HepG2 (cell line): ENCODE results near the gene CFAP61.

ENCODE experiments used
- BHLHE40 ChIP-seq: IDR thresholded peaks from 2 replicates; pipeline ENCODE4 v1.6.1; 2011; ENCODE audit warnings: low read length, improper control_type of control experiment
- CEBPB ChIP-seq: IDR thresholded peaks from 2 replicates; pipeline ENCODE4 v1.6.1; 2011; ENCODE audit warnings: low read depth, low read length, improper control_type of control experiment, borderline replicate concordance
- FOXP1 ChIP-seq, 2 experiments: fragments of 450-650 bp in 1 of 2; IDR thresholded peaks; 2 replicates each; pipeline ENCODE4 v1.6.1; 2017 to 2018; ENCODE audit warnings: antibody characterized with exemption in 1 of 2
- HMGXB4 ChIP-seq, 2 experiments: sonication (generic) in 1 of 2; formaldehyde crosslinking in 1 of 2; IDR thresholded peaks; 2 replicates each; pipeline versions ENCODE4 v1.4.0 to v1.6.1; 2018 to 2020; ENCODE audit warnings: missing genetic modification reagents in 2 of 2, borderline replicate concordance in 1 of 2, low read depth in 1 of 2, mild to moderate bottlenecking in 1 of 2, missing biosample characterization in 1 of 2
- NFKBIZ ChIP-seq: IDR thresholded peaks from 2 replicates; pipeline ENCODE4 v1.6.1; 2018; ENCODE audit warnings: missing genetic modification reagents, missing compliant biosample characterization
- PCBP2 ChIP-seq: fragments of 200-400 bp; formaldehyde crosslinking; optimal IDR thresholded peaks from 2 replicates; pipeline ENCODE3; 2018; ENCODE audit warnings: low read length, low read depth; ENCODE audit not compliant: poor library complexity, severe bottlenecking
- POLR2A ChIP-seq, 2 experiments: IDR thresholded peaks; 2 replicates each; pipeline ENCODE4 v1.6.1; 2011; ENCODE audit warnings: low read depth in 2 of 2, low read length in 2 of 2, mild to moderate bottlenecking in 1 of 2, moderate library complexity in 1 of 2; ENCODE audit not compliant: insufficient read depth in 1 of 2
- REST ChIP-seq, 2 experiments: IDR thresholded peaks; 2 replicates each; pipeline ENCODE4 v1.6.1; 2011 to 2012; ENCODE audit warnings: low read length in 2 of 2, borderline replicate concordance in 1 of 2, low read depth in 1 of 2, mild to moderate bottlenecking in 1 of 2, moderate library complexity in 1 of 2
- TAF1 ChIP-seq: sonication (generic); formaldehyde crosslinking; IDR thresholded peaks from 2 replicates; pipeline ENCODE4 v1.4.0; 2020; ENCODE audit warnings: missing genetic modification reagents
- ZBTB40 ChIP-seq, 2 experiments: fragments of 450-650 bp in 1 of 2; sonication (generic) in 1 of 2; formaldehyde crosslinking in 1 of 2; IDR thresholded peaks; 2 replicates each; pipeline versions ENCODE4 v1.6.1 to v1.8.0; 2016 to 2022; ENCODE audit warnings: antibody characterized with exemption in 1 of 2, mild to moderate bottlenecking in 1 of 2, missing genetic modification reagents in 1 of 2
- ZFP37 ChIP-seq: sonication (generic); formaldehyde crosslinking; IDR thresholded peaks from 2 replicates; pipeline ENCODE4 v1.4.0; 2020; ENCODE audit warnings: missing genetic modification reagents, borderline replicate concordance
- ZNF431 ChIP-seq: sonication (generic); formaldehyde crosslinking; IDR thresholded peaks from 2 replicates; pipeline ENCODE4 v1.9.0; 2022; ENCODE audit warnings: missing genetic modification reagents, low read depth, mild to moderate bottlenecking, borderline replicate concordance
- ZNF780A ChIP-seq: sonication (generic); formaldehyde crosslinking; IDR thresholded peaks from 2 replicates; pipeline ENCODE4 v1.8.0; 2022; ENCODE audit warnings: mild to moderate bottlenecking, missing genetic modification reagents, moderate library complexity

GRCh38 chr20:20286061-20286460 lies 233.7 kb downstream of the CFAP61 start:
- no peak for TF ChIP-seq CEBPB
- no peak for TF ChIP-seq ZNF780A (CRISPR knock-in tag)
- no peak for TF ChIP-seq ZNF431 (CRISPR knock-in tag)
- no peak for TF ChIP-seq BHLHE40
- TF ChIP-seq POLR2A (IDR thresholded peaks at IDR 0.05; ENCODE audit: insufficient read depth in 1 of 2, low read depth in 2 of 2, low read length in 2 of 2): no peak
- TF ChIP-seq HMGXB4 (CRISPR knock-in tag; IDR thresholded peaks at IDR 0.05; ENCODE audit: borderline replicate concordance in 1 of 2, low read depth in 1 of 2): no peak
- no peak for TF ChIP-seq REST (IDR thresholded peaks at IDR 0.05; ENCODE audit: borderline replicate concordance in 1 of 2, low read depth in 1 of 2, low read length in 2 of 2)
- TF ChIP-seq ZBTB40 (IDR thresholded peaks at IDR 0.05): no peak
- no peak for TF ChIP-seq ZBTB40 (CRISPR knock-in tag; IDR thresholded peaks at IDR 0.05)
- no peak for TF ChIP-seq TAF1
- no peak for TF ChIP-seq NFKBIZ (CRISPR knock-in tag)
- TF ChIP-seq PCBP2: no peak
- TF ChIP-seq FOXP1 (IDR thresholded peaks at IDR 0.05): no peak
- no peak for TF ChIP-seq FOXP1 (CRISPR knock-in tag; IDR thresholded peaks at IDR 0.05)
- no peak for TF ChIP-seq ZFP37 (CRISPR knock-in tag)
